Heart left ventricle (tissue), 13 donors: ENCODE data around the gene MIDN.

ENCODE experiments used
- CTCF ChIP-seq, 12 donors: fragments of 200-600 bp; sonication (generic) in 4 of 12; IDR thresholded peaks; one replicate each; pipeline versions ENCODE4 v1.5.0 to v1.8.0; 2018 to 2022; ENCODE audit warnings: antibody characterized with exemption in 12 of 12, mild to moderate bottlenecking in 5 of 12
- POLR2A ChIP-seq, 2 donors: fragments of 450-650 bp; IDR thresholded peaks; one replicate each; pipeline ENCODE4 v1.6.1; 2017; ENCODE audit warnings: antibody characterized with exemption in 2 of 2, mild to moderate bottlenecking in 2 of 2, moderate library complexity in 2 of 2
- donor health status: ischemic (EF 13 %, LVEDD 7.1; RV severe dilation, severe dysfunction).
- donor health status: DM: no; HTN: yes; CAD: no.
- donor health status: DM: no; HTN: no; CAD: no.
- donor health status: ischemic (EF 25% LVEDD 6.9; RV normal size, moderate dysfunction).
- donor health status: ischemic (EF 25% LVEDD 5.7; RV mildly dilated, moderate dysfunction).
- donor health status: ischemic (EF 35%, LVEDD 5.7; RV mildly dilated, moderate dysfunction).
- donor health status: nonischemic (EF 11% LVEDD 7.7; RV severe dilation, severe dysfunction).
- donor health status: DM: yes; HTN: yes; CAD: no.
- donor health status: PGD.
- donor health status: ischemic (EF 29% LVEDD 5.4; RV normal size, mild dysfunction).
- donor health status: nonischemic (EF 23%, LVEDD 6.1; RV moderate dilation, normal function).

GRCh38 chr19:1248786-1249297 is 459 bp downstream of the MIDN start:
- peak; percentile 56 to 95 (median 85) for TF ChIP-seq CTCF (IDR thresholded peaks at IDR 0.05)
- TF ChIP-seq POLR2A (IDR thresholded peaks at IDR 0.05) = no peak
